Mucosa of rectum (tissue), 2 donors: ENCODE measurements around the gene KPNA6.
A peak's percentile ranks its signal among the peaks of the same experiment; 100 is the strongest.
"Not testable (repeated sequence)": the region's sequence is repeated elsewhere in the genome, so short reads cannot be mapped to it uniquely, and the experiment has no call there.

Source experiments
- H3K27ac ChIP-seq, 2 donors: one replicate each; pipeline ENCODE4 v1.7.0; 2013; ENCODE audit warnings: inconsistent platforms in 2 of 2, low read depth in 2 of 2, low read length in 2 of 2
- H3K27me3 ChIP-seq, 2 donors: one replicate each; pipeline ENCODE4 v1.7.0; 2013; ENCODE audit warnings: low read length in 2 of 2; ENCODE audit not compliant: control insufficient read depth in 2 of 2, insufficient read depth in 2 of 2
- H3K36me3 ChIP-seq, 2 donors: one replicate each; pipeline ENCODE4 v1.7.0; 2013; ENCODE audit warnings: low read length in 2 of 2; ENCODE audit not compliant: control insufficient read depth in 2 of 2, insufficient read depth in 2 of 2
- H3K4me1 ChIP-seq, 2 donors: one replicate each; pipeline ENCODE4 v1.7.0; 2013; ENCODE audit warnings: low read length in 2 of 2, mild to moderate bottlenecking in 1 of 2; ENCODE audit not compliant: control insufficient read depth in 2 of 2, insufficient read depth in 2 of 2
- H3K4me3 ChIP-seq, 2 donors: one replicate each; pipeline ENCODE4 v1.7.0; 2013; ENCODE audit warnings: low read length in 2 of 2
- H3K9ac ChIP-seq, 2 donors: one replicate each; pipeline ENCODE4 v1.7.0; 2013; ENCODE audit warnings: low read length in 2 of 2, low read depth in 1 of 2, mild to moderate bottlenecking in 1 of 2
- H3K9me3 ChIP-seq, 2 donors: one replicate each; pipeline ENCODE4 v1.7.0; 2013; ENCODE audit warnings: low read length in 2 of 2; ENCODE audit not compliant: control insufficient read depth in 2 of 2
- donor health status: healthy.
- donor health status: Normal muscosa, but diverticular disease.

Gene KPNA6

GRCh38 chr1:32107742-32108661, at the start of gene KPNA6:
KPNA6 (plus strand) TSS chr1:32108056; CDS start chr1:32108131, 75 bp downstream.
- no peaks in the 10 kb centered on the region for H3K9me3 ChIP-seq
- peak within 1 kb of the TSS; percentile 85 to 93 for H3K27ac ChIP-seq
- H3K4me1 ChIP-seq = peaks cover 14 to 15% of the 10 kb centered on the region in 2 donors
- peak within 1 kb of the TSS; percentile 99 for H3K4me3 ChIP-seq
- H3K27me3 ChIP-seq = no peaks in the 10 kb centered on the region
- H3K36me3 ChIP-seq = peaks cover 0 to 2% of the 10 kb centered on the region in 2 donors
- peak within 1 kb of the TSS; percentile 92 to 98 for H3K9ac ChIP-seq

- no peaks in the 10 kb centered on the region for H3K27me3 ChIP-seq
- no peak overlapping the region for H3K27ac ChIP-seq
- peaks cover 40 to 47% of the 10 kb centered on the region in 2 donors for H3K36me3 ChIP-seq
- H3K4me3 ChIP-seq = no peak overlapping the region
- no peak overlapping the region for H3K9ac ChIP-seq
- peaks cover 0 to 4% of the 10 kb centered on the region in 2 donors for H3K4me1 ChIP-seq
- no peaks in the 10 kb centered on the region for H3K9me3 ChIP-seq
Measured at GRCh38 chr1:32060914-32061313, 46.9 kb upstream of the KPNA6 start.

DNA sequence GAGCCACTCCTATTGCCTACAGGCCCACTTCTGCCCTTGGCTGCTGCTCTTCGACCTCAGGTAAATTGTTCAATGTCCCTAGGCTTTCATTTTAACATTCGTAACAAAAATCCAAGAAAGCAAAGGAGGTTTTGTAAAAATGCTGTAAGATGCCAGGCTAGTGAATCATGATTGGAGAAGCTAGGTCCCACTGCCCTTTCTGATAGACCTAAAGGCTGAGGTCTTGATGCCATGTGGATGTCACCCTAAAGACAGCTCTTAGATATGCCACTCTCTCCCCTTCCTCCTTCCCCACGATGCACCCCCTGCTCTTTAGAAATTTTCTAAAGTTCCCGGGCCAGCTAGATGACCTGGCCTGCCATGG, 45.0 kb upstream of the KPNA6 start:
- no peak overlapping the region for H3K27ac ChIP-seq
- no peaks in the 10 kb centered on the region for H3K27me3 ChIP-seq
- H3K4me1 ChIP-seq = peaks cover 4 to 5% of the 10 kb centered on the region in 2 donors
- H3K36me3 ChIP-seq = peaks cover 30 to 36% of the 10 kb centered on the region in 2 donors
- H3K9ac ChIP-seq = no peak overlapping the region
- H3K9me3 ChIP-seq = no peaks in the 10 kb centered on the region
- H3K4me3 ChIP-seq = no peak overlapping the region

DNA sequence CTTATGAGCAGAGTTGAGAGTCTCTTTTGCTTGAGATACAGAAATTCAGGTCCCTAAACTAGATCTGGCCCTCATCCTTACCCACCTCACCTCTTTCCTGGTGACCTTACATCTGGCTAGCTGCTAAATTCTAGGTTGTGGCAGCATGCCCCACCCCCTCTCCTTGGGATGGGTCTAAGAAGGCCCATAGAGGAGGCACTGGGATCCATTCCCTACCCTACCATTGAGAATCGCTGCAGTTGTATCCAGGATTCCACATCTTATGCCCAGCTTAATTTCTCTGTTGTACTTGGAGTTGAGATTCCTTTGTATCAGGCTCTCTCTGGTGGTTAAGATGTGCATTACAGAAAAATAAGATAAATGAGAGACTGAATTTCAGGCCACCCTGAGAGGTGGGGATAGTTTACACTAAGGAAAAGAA, 44.6 kb upstream of the KPNA6 start:
- no peaks in the 10 kb centered on the region for H3K9me3 ChIP-seq
- H3K27ac ChIP-seq = no peak overlapping the region
- no peak overlapping the region for H3K9ac ChIP-seq
- H3K4me3 ChIP-seq = no peak overlapping the region
- H3K36me3 ChIP-seq = peaks cover 27 to 31% of the 10 kb centered on the region in 2 donors
- H3K27me3 ChIP-seq = no peaks in the 10 kb centered on the region
- peaks cover 4 to 5% of the 10 kb centered on the region in 2 donors for H3K4me1 ChIP-seq

DNA sequence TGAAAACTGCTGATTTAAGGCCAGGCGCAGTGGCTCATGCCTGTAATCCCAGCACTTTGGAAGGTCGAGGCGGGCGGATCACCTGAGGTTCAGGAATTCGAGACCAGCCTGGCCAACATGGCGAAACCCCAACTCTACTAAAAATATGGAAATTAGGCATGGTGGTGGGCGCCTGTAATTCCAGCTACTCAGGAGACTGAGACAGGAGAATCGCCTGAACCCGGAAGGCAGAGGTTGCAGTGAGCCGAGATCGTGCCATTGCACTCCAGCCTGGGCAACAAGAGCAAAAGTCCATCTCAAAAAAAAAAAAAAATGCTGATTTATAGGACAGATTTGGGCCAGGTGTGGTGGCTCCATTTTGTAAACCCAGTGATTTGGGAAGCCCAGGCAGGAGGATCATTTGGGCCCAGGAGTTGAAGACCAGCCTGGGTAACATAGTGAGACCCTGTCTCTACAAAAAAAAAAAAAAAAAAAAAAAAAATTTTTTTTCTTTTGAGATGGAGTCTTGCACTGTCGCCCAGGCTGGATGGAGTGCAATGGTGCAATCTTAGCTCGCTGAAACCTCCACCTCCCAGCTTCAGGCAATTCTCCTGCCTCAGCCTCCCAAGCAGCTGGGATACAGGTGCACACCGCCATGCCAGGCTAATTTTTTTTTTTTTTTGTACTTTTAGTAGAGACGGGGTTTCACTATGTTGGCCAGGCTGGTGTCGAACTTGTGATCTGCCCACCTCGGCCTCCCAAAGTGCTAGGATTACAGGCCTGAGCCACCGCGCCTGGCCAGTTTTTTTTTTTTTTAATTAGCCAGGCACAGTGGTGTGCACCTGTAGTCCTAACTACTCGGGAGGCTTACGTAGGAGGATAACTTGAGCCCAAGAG, 42.0 kb upstream of the KPNA6 start:
- not testable (repeated sequence) for H3K9ac ChIP-seq, H3K27me3 ChIP-seq, H3K4me3 ChIP-seq, H3K9me3 ChIP-seq, H3K4me1 ChIP-seq, H3K27ac ChIP-seq
- peaks cover 6 to 11% of the 10 kb centered on the region in 2 donors for H3K36me3 ChIP-seq

- peak overlapping the region in 1 of 2 donors; percentile 13 for H3K4me3 ChIP-seq
- peaks cover under 1 to 4% of the 10 kb centered on the region in 2 donors for H3K36me3 ChIP-seq
- peaks cover 0 to 2% of the 10 kb centered on the region in 2 donors for H3K27me3 ChIP-seq
- H3K9ac ChIP-seq = peak overlapping the region in 1 of 2 donors; percentile 24
- no peaks in the 10 kb centered on the region for H3K9me3 ChIP-seq
- H3K27ac ChIP-seq = no peak overlapping the region
- H3K4me1 ChIP-seq = peaks cover 4 to 5% of the 10 kb centered on the region in 2 donors
Measured at GRCh38 chr1:32066489-32066873, 41.4 kb upstream of the KPNA6 start.

DNA sequence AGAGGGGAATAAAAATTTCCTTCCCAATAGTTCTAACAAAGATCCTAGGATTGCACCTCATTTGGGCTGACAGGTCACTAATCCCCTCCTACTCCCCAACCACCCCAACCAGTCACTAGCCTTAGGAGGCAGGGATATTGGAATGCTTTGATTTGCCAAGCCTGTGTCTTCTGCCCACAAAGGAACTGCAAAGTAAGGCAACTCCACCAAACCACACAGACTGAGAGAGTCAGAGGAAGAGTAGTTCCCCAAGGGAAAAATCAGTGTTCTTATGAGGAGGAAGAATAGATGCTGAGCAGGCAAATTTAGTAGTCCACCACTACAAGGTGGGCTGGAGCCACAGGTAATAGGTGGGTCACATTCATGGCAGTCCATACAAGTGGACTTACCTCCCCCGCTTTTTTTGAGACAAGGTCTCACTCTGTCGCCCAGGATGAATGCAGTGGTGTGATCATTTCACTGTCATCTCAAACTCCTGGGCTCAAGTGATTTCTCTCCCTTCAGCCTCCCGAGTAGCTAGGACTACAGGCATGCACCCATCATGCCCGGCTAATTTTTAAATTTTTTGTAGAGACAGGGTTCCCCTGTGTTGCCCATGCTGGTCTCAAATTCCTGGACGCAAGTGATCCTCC, 38.8 kb upstream of the KPNA6 start:
- H3K4me1 ChIP-seq = peaks cover 10 to 16% of the 10 kb centered on the region in 2 donors
- H3K9ac ChIP-seq = no peak overlapping the region
- H3K27ac ChIP-seq = no peak overlapping the region
- no peaks in the 10 kb centered on the region for H3K9me3 ChIP-seq
- H3K4me3 ChIP-seq = no peak overlapping the region
- peaks cover 0 to 2% of the 10 kb centered on the region in 2 donors for H3K27me3 ChIP-seq
- H3K36me3 ChIP-seq = no peaks in the 10 kb centered on the region

- no peaks in the 10 kb centered on the region for H3K9me3 ChIP-seq
- peak overlapping the region; percentile 87 to 93 for H3K4me3 ChIP-seq
- H3K27ac ChIP-seq = peak overlapping the region; percentile 96 to 97
- H3K4me1 ChIP-seq = peaks cover 10 to 11% of the 10 kb centered on the region in 2 donors
- peaks cover 8 to 14% of the 10 kb centered on the region in 2 donors for H3K36me3 ChIP-seq
- H3K27me3 ChIP-seq = peaks cover 0 to 2% of the 10 kb centered on the region in 2 donors
- H3K9ac ChIP-seq = peak overlapping the region; percentile 77 to 88
Measured at GRCh38 chr1:32071758-32072621, 35.9 kb upstream of the KPNA6 start.

- Histone ChIP-seq H3K27ac (peak within 1 kb of the TSS; percentile 96 to 97), H3K9ac (peak within 1 kb of the TSS; percentile 77 to 88), H3K9me3 (no peaks in the 10 kb centered on the region), H3K36me3 (peaks cover 15 to 21% of the 10 kb centered on the region in 2 donors), H3K4me1 (peaks cover 10 to 11% of the 10 kb centered on the region in 2 donors), H3K27me3 (peaks cover 0 to 2% of the 10 kb centered on the region in 2 donors), H3K4me3 (peak within 1 kb of the TSS; percentile 87 to 93)
Measured at GRCh38 chr1:32072622-32073298, 35.1 kb upstream of the KPNA6 start, which contains the start of gene TMEM39B. TMEM39B (plus strand) TSS chr1:32072939; CDS start chr1:32073048, 109 bp downstream.
